Measurements from ENCODE around the gene ADAMTS2. TPM values are rescaled to one million over a fixed set of nuclear protein-coding genes. Genes with fewer than 3 reads are reported as not detected.

ADAMTS2 gene
- total and polyA plus RNA-seq, 2 experiments from 2014 or later = 1.6 to 8.1 TPM

- H3K4me1 ChIP-seq (ENCODE audit: insufficient read depth) = no peaks in the 10 kb centered on the region
- Mint-ChIP-seq H3K4me1 (no peaks in the 10 kb centered on the region), H3K27ac (no peak overlapping the region), H3K36me3 (ENCODE audit: low read depth) (no peaks in the 10 kb centered on the region), H3K4me3 (no peak overlapping the region), H3K9me3 (no peaks in the 10 kb centered on the region), H3K27me3 (ENCODE audit: insufficient read depth, low read depth, poor library complexity) (peaks cover 2% of the 10 kb centered on the region)
- H3K4me3 ChIP-seq = no peak overlapping the region
- H3K36me3 ChIP-seq (ENCODE audit: insufficient read depth) = no peaks in the 10 kb centered on the region
- H3K27me3 ChIP-seq (ENCODE audit: insufficient read depth) = no peaks in the 10 kb centered on the region
- no peak for ATAC-seq
- H3K4me2 ChIP-seq = no peak overlapping the region
- no peaks in the 10 kb centered on the region for H3K79me2 ChIP-seq (replicated peaks; ENCODE audit: insufficient read depth)
- H4K20me1 ChIP-seq (replicated peaks; ENCODE audit: insufficient read depth) = no peaks in the 10 kb centered on the region
- no peak overlapping the region for H3K27ac ChIP-seq (ENCODE audit: low read depth)
- TF ChIP-seq ZNF331 (CRISPR knock-in tag; IDR thresholded peaks at IDR 0.05; ENCODE audit: low read depth) (no peak), JUNB (IDR thresholded peaks at IDR 0.05; ENCODE audit: unreplicated experiment) (no peak), EZH2phosphoT487 (IDR thresholded peaks at IDR 0.05; ENCODE audit: unreplicated experiment) (no peak), ZNF114 (CRISPR knock-in tag; IDR thresholded peaks at IDR 0.05) (no peak), ZNF462 (CRISPR knock-in tag; IDR thresholded peaks at IDR 0.05) (no peak), POLR2AphosphoS5 (IDR thresholded peaks at IDR 0.05; ENCODE audit: low read depth) (no peak), CTCF (conservative IDR thresholded peaks at IDR 0.05; ENCODE audit: low read depth in 2 of 2) (no peak), CREB1 (CRISPR knock-in tag; IDR thresholded peaks at IDR 0.05; ENCODE audit: low read depth) (no peak), REST (IDR thresholded peaks at IDR 0.05; ENCODE audit: unreplicated experiment) (no peak), NANOG (IDR thresholded peaks at IDR 0.05; ENCODE audit: borderline replicate concordance) (no peak), STAT1 (IDR thresholded peaks at IDR 0.05; ENCODE audit: unreplicated experiment) (no peak), EZH2 (IDR thresholded peaks at IDR 0.05; ENCODE audit: low read depth, unreplicated experiment) (no peak), ETS1 (IDR thresholded peaks at IDR 0.05) (no peak)
- H3F3A ChIP-seq (replicated peaks; ENCODE audit: low read depth) = no peaks in the 10 kb centered on the region
- H2AFZ ChIP-seq = no peak overlapping the region
- DNase-seq (ENCODE audit: low spot score) = no peak
- H3K9me2 ChIP-seq (ENCODE audit: insufficient read depth) = no peaks in the 10 kb centered on the region
Measured at GRCh38 chr5:179288809-179289185, 56.5 kb downstream of the ADAMTS2 start.

Data from GM23338 (cell line).